B cell (primary cell): ENCODE results near the gene DCUN1D1. TPM values are rescaled to one million over a fixed set of nuclear protein-coding genes. Genes with fewer than 3 reads are reported as not detected.

Experiments used
- ATAC-seq: fragments of 200-7000 bp; cut with Tn5 transposase; one replicate; pipeline ENCODE4 v1.10.0; 2021; ENCODE audit warnings: low read depth, mild to moderate bottlenecking, moderate number of reproducible peaks, moderate library complexity
- CTCF ChIA-PET: fragments of 350-600 bp; sonication (Branson Sonifier 250); formaldehyde crosslinking; loops from one replicate; lab custom pipeline; 2021; ENCODE audit warnings: antibody characterized with exemption, inconsistent platforms; lab: Charles Lee
- POLR2A ChIA-PET: fragments of 350-600 bp; sonication (Branson Sonifier 250); formaldehyde crosslinking; loops from one replicate; lab custom pipeline; 2021; ENCODE audit warnings: antibody characterized with exemption; lab: Charles Lee
- DNase-seq: peaks from one replicate; pipeline ENCODE4 v3.0.0; 2013
- H2AFZ ChIP-seq: 2 replicates; pipeline ENCODE4 v1.6.1; 2012; ENCODE audit warnings: mild to moderate bottlenecking, low read depth, low read length; ENCODE audit not compliant: insufficient read depth, poor library complexity, severe bottlenecking
- H3K27ac ChIP-seq, 2 donors: 1 replicate in 1 of 2; 2 replicates in 1 of 2; pipeline ENCODE4 v1.5.1; 2012 to 2013; ENCODE audit warnings: low read length in 2 of 2, mild to moderate bottlenecking in 2 of 2, moderate library complexity in 1 of 2
- H3K27me3 ChIP-seq, 4 experiments: fragments of 200-600 bp in 1 of 4; sonication (generic) in 1 of 4; replicated peaks in 1 of 4; 1 replicate in 2 of 4; 2 replicates in 2 of 4; pipeline versions ENCODE4 v1.6.1 to v1.7.0; 2013 to 2016; ENCODE audit warnings: low read length in 3 of 4, mild to moderate bottlenecking in 2 of 4, mixed read lengths in 1 of 4, moderate library complexity in 1 of 4; ENCODE audit not compliant: insufficient read depth in 4 of 4, control insufficient read depth in 3 of 4; ENCODE audit errors: control extremely low read depth in 1 of 4
- H3K36me3 ChIP-seq, 2 experiments: replicated peaks in 1 of 2; 1 replicate in 1 of 2; 2 replicates in 1 of 2; pipeline versions ENCODE4 v1.6.1 to v1.7.1; 2013; ENCODE audit warnings: low read length in 1 of 2; ENCODE audit not compliant: insufficient read depth in 2 of 2, control insufficient read depth in 1 of 2; ENCODE audit errors: control extremely low read depth in 1 of 2, extremely low read depth in 1 of 2
- H3K4me1 ChIP-seq, 2 donors: fragments of 200-600 bp in 1 of 2; sonication (generic) in 1 of 2; 1 replicate in 1 of 2; 2 replicates in 1 of 2; pipeline versions ENCODE4 v1.5.1 to v1.6.1; 2013 to 2017; ENCODE audit warnings: low read length in 2 of 2; ENCODE audit not compliant: control insufficient read depth in 2 of 2, insufficient read depth in 2 of 2
- H3K4me2 ChIP-seq: replicated peaks from 2 replicates; pipeline ENCODE3; 2012; ENCODE audit warnings: mild to moderate bottlenecking, low read depth, low read length; ENCODE audit not compliant: poor library complexity, severe bottlenecking
- H3K4me3 ChIP-seq, 5 experiments: fragments of 200-600 bp in 1 of 5; sonication (generic) in 1 of 5; 1 replicate in 3 of 5; 2 replicates in 2 of 5; pipeline versions ENCODE4 v1.5.1 to v1.7.0; 2011 to 2016; ENCODE audit warnings: low read length in 4 of 5, mild to moderate bottlenecking in 4 of 5, low read depth in 2 of 5, control low read depth in 1 of 5, moderate library complexity in 1 of 5; ENCODE audit not compliant: insufficient read depth in 1 of 5; ENCODE audit errors: control extremely low read depth in 1 of 5, extremely low read depth in 1 of 5
- H3K79me2 ChIP-seq: fragments of 200-600 bp; sonication (generic); one replicate; pipeline ENCODE4 v1.6.0; 2016; ENCODE audit warnings: low read length; ENCODE audit not compliant: control insufficient read depth, insufficient read depth
- H3K9ac ChIP-seq: fragments of 200-600 bp; sonication (generic); 2 replicates; pipeline ENCODE4 v1.6.1; 2017; ENCODE audit warnings: mild to moderate bottlenecking, low read length, moderate library complexity
- H3K9me3 ChIP-seq, 3 donors: one replicate each; pipeline versions ENCODE4 v1.6.1 to v1.7.1; 2013; ENCODE audit warnings: low read length in 2 of 3; ENCODE audit not compliant: control insufficient read depth in 2 of 3, insufficient read depth in 1 of 3; ENCODE audit errors: control extremely low read depth in 1 of 3
- H4K20me1 ChIP-seq: 2 replicates; pipeline ENCODE4 v1.6.0; 2012; ENCODE audit warnings: mild to moderate bottlenecking, low read length; ENCODE audit not compliant: insufficient read depth, control insufficient read depth, poor library complexity, severe bottlenecking
- H3K27ac Mint-ChIP-seq: one replicate; pipeline ENCODE4 v1.8.0; 2021; ENCODE audit warnings: mixed read lengths
- H3K27me3 Mint-ChIP-seq: one replicate; pipeline ENCODE4 v1.8.0; 2021; ENCODE audit warnings: mixed read lengths
- H3K4me1 Mint-ChIP-seq: one replicate; pipeline ENCODE4 v1.8.0; 2021; ENCODE audit warnings: mixed read lengths
- H3K4me3 Mint-ChIP-seq: one replicate; pipeline ENCODE4 v1.8.0; 2021; ENCODE audit warnings: mixed read lengths
- H3K9me3 Mint-ChIP-seq: one replicate; pipeline ENCODE4 v1.8.0; 2022; ENCODE audit warnings: mixed read lengths; ENCODE audit not compliant: insufficient read depth
- CTCF ChIP-seq: fragments of 200-600 bp; IDR thresholded peaks from one replicate; pipeline ENCODE4 v1.8.0; 2022; ENCODE audit warnings: antibody characterized with exemption, mild to moderate bottlenecking
- EZH2 ChIP-seq: IDR thresholded peaks from 2 replicates; pipeline ENCODE4 v1.6.1; 2012; ENCODE audit warnings: borderline replicate concordance, low read depth, mild to moderate bottlenecking, moderate library complexity, low read length; ENCODE audit not compliant: insufficient read depth, poor library complexity, severe bottlenecking
- WGBS: methylation state at CpG from one replicate; pipeline ENCODE4 v1.1.5; 2013; ENCODE audit warnings: missing lambda C conversion rate; ENCODE audit not compliant: insufficient coverage; 5-methylcytosine and 5-hydroxymethylcytosine counted together
- intact Hi-C: fragments of 100-400 bp; cut with micrococcal nuclease; formaldehyde crosslinking; loops from one replicate; pipeline ENCODE4 v1.10.0; 2022
- polyA plus RNA-seq: library from polyadenylated mRNA; depleted of rRNA; stranded (reverse); fragments of >200 nt; gene quantifications from 2 replicates; pipeline ENCODE4 v1.2.3, GENCODE V29; 2012
- total RNA-seq, 2 donors: library from RNA; stranded (reverse); fragments of 120-200 nt in 1 of 2; gene quantifications; 1 replicate in 1 of 2; 2 replicates in 1 of 2; pipeline versions ENCODE4 v1.2.3 to v1.2.4, GENCODE V29; 2013 to 2022

DCUN1D1 gene
- total and polyA plus RNA-seq, 2 donors (not counting 1 experiment from before 2014, with no cell fraction given), result 3.7 to 35.5 TPM

DNA sequence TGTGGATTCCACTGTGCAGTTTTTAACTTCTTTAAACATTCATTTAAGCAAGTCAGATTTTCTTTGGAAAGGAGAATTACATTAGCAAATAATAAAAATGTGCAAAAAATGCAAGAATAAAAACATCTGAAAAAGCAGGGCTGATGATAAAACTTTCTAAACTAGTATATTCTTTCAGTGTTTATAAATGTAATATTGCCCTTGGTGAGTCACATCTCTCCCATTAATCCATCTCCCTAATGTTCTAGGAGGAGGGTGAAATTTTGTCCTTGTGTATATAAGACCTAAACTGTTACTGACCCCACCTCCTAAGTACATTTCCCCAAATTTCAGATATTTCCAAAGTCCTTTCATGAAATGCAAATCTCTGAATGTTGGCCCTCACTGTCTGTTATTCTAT, 28.5 kb upstream of the DCUN1D1 start:
- H3K4me3 Mint-ChIP-seq, result no peak overlapping the region
- no peak overlapping the region for H3K27ac Mint-ChIP-seq
- no peaks in the 10 kb centered on the region for H3K4me1 Mint-ChIP-seq

DNA sequence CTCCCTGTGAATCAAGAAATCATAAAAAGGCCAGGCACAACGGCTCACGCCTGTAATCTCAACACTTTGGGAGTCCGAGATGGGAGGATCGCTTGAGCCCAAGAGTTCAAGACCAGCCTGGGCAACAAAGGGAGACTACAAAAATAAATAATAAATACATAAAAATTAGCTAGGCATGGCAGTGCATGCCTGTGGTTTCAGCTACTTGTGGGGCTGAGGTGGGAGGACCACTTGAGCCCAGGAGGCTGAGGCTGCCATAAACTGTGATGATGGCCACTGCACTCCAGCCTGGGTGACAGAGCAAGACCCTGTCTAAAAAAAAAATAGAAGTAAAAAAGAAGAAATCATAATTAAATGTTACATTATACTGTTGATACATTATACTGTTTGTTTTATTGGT, 28.0 kb upstream of the DCUN1D1 start:
- Mint-ChIP-seq H3K4me3 (no peak overlapping the region), H3K4me1 (no peaks in the 10 kb centered on the region), H3K27ac (no peak overlapping the region), H3K9me3 (no peaks in the 10 kb centered on the region), H3K27me3 (no peaks in the 10 kb centered on the region)
- TF ChIP-seq CTCF (no peak), EZH2 (no peak)
- Histone ChIP-seq H3K27me3 (no peaks in the 10 kb centered on the region), H2AFZ (no peak overlapping the region), H3K4me1 (no peaks in the 10 kb centered on the region), H3K36me3 (peaks cover 2 to 3% of the 10 kb centered on the region in 2 experiments), H3K4me3 (no peak overlapping the region), H3K9me3 (no peaks in the 10 kb centered on the region), H3K9ac (no peak overlapping the region), H3K4me2 (no peak overlapping the region), H4K20me1 (no peaks in the 10 kb centered on the region), H3K27ac (no peak overlapping the region), H3K79me2 (no peaks in the 10 kb centered on the region)
- intact Hi-C loops, result no loop called here
- DNase-seq, result no peak
- ATAC-seq, result no peak
- no CpG with 5 or more reads among the region's 4 CpGs for WGBS
- ChIA-PET CTCF (no interaction called here), POLR2A (no interaction called here)

More for the DNA sequence above, 28.5 kb upstream of the DCUN1D1 start:
- intact Hi-C loops, result no loop called here
- no peaks in the 10 kb centered on the region for H4K20me1 ChIP-seq
- no peaks in the 10 kb centered on the region for H3K27me3 Mint-ChIP-seq
- ATAC-seq, result no peak
- no peak overlapping the region for H3K4me2 ChIP-seq
- no peak for TF ChIP-seq CTCF
- no peak for TF ChIP-seq EZH2
- no peak for DNase-seq
- no peak overlapping the region for H3K4me3 ChIP-seq
- ChIA-PET CTCF (no interaction called here), POLR2A (no interaction called here)
- peaks cover 2 to 4% of the 10 kb centered on the region in 2 experiments for H3K36me3 ChIP-seq
- H3K9me3 ChIP-seq, result no peaks in the 10 kb centered on the region
- no peak overlapping the region for H2AFZ ChIP-seq
- no peaks in the 10 kb centered on the region for H3K79me2 ChIP-seq
- H3K4me1 ChIP-seq, result no peaks in the 10 kb centered on the region
- H3K27ac ChIP-seq, result no peak overlapping the region
- no peak overlapping the region for H3K9ac ChIP-seq
- no peaks in the 10 kb centered on the region for H3K27me3 ChIP-seq
- no peaks in the 10 kb centered on the region for H3K9me3 Mint-ChIP-seq
